Prostate gland (tissue), 2 donors: ENCODE data around the gene SNAPC4. TPM values are rescaled to one million over a fixed set of nuclear protein-coding genes. Genes with fewer than 3 reads are reported as not detected.

ENCODE experiments used
- DNase-seq: peaks from one replicate; pipeline ENCODE4 v3.0.0-alpha.2; 2019; ENCODE audit warnings: low spot score
- H3K27ac ChIP-seq, 2 donors: fragments of 200-600 bp; sonication (generic); 2 replicates each; pipeline ENCODE4 v1.5.1; 2017 to 2019
- H3K27me3 ChIP-seq: fragments of 200-600 bp; sonication (generic); replicated peaks from 2 replicates; pipeline ENCODE4 v1.5.1; 2019; ENCODE audit not compliant: insufficient read depth
- H3K36me3 ChIP-seq, 2 donors: fragments of 200-600 bp; sonication (generic); 1 replicate in 1 of 2; 2 replicates in 1 of 2; pipeline versions ENCODE4 v1.5.1 to v1.8.1; 2017 to 2019
- H3K4me1 ChIP-seq: fragments of 200-600 bp; sonication (generic); replicated peaks from 2 replicates; pipeline ENCODE4 v1.5.1; 2019
- H3K4me3 ChIP-seq, 2 donors: fragments of 200-600 bp; sonication (generic); 2 replicates each; pipeline ENCODE4 v1.5.1; 2017 to 2019
- H3K9me3 ChIP-seq: fragments of 200-600 bp; sonication (generic); 2 replicates; pipeline ENCODE4 v1.5.1; 2017
- CTCF ChIP-seq, 4 experiments: fragments of 200-600 bp in 2 of 4; fragments of 450-650 bp in 2 of 4; sonication (generic) in 2 of 4; IDR thresholded peaks; 1 replicate in 3 of 4; 2 replicates in 1 of 4; pipeline ENCODE4 v1.5.1; 2016 to 2019; ENCODE audit warnings: antibody characterized with exemption in 4 of 4, mild to moderate bottlenecking in 2 of 4, moderate library complexity in 2 of 4
- POLR2A ChIP-seq: fragments of 450-650 bp; IDR thresholded peaks from one replicate; pipeline ENCODE4 v1.6.1; 2016; ENCODE audit warnings: antibody characterized with exemption, mild to moderate bottlenecking
- POLR2AphosphoS5 ChIP-seq: sonication (generic); formaldehyde crosslinking; IDR thresholded peaks from one replicate; pipeline ENCODE4 v1.6.1; 2017; ENCODE audit warnings: antibody characterized with exemption
- WGBS: methylation state at CpG from one replicate; pipeline ENCODE4 v1.1.5; 2018; 5-methylcytosine and 5-hydroxymethylcytosine counted together
- intact Hi-C: fragments of 100-400 bp; cut with DNase I; formaldehyde crosslinking; loops from one replicate; pipeline ENCODE4 v1.14.2; 2022
- total RNA-seq, 2 donors: library from RNA; depleted of rRNA; stranded (reverse); fragments of >200 nt; gene quantifications; one replicate each; pipeline ENCODE4 v1.1.0, GENCODE V29; 2016

Gene SNAPC4
- total RNA-seq, 2 donors from 2014 or later = 8.6 to 22.2 TPM

GRCh38 chr9:136367296-136368145 lies 32.4 kb downstream of the SNAPC4 start:
- no peak overlapping the region for H3K4me3 ChIP-seq
- TF ChIP-seq POLR2AphosphoS5 (no peak), CTCF (IDR thresholded peaks at IDR 0.05) (no peak), POLR2A (no peak)
- H3K36me3 ChIP-seq = no peaks in the 10 kb centered on the region
- DNase-seq = no peak
- intact Hi-C loops = no loop called here
- WGBS = 82% methylated on average over 40 of the region's 45 CpGs
- no peaks in the 10 kb centered on the region for H3K4me1 ChIP-seq
- no peak overlapping the region for H3K27ac ChIP-seq
- no peaks in the 10 kb centered on the region for H3K27me3 ChIP-seq
- H3K9me3 ChIP-seq = no peaks in the 10 kb centered on the region

GRCh38 chr9:136366826-136367225 lies 33.1 kb downstream of the SNAPC4 start:
- no peaks in the 10 kb centered on the region for H3K4me1 ChIP-seq
- H3K4me3 ChIP-seq = no peak overlapping the region
- no peak overlapping the region for H3K27ac ChIP-seq
- DNase-seq = no peak
- intact Hi-C loops = no loop called here
- 95% methylated on average over 6 of the region's 9 CpGs for WGBS
- TF ChIP-seq CTCF (IDR thresholded peaks at IDR 0.05) (no peak), POLR2AphosphoS5 (no peak), POLR2A (no peak)
- H3K9me3 ChIP-seq = no peaks in the 10 kb centered on the region
- no peaks in the 10 kb centered on the region for H3K27me3 ChIP-seq
- no peaks in the 10 kb centered on the region for H3K36me3 ChIP-seq

- Histone ChIP-seq H3K4me1 (no peaks in the 10 kb centered on the region), H3K9me3 (no peaks in the 10 kb centered on the region), H3K27ac (no peak overlapping the region), H3K27me3 (no peaks in the 10 kb centered on the region), H3K4me3 (no peak overlapping the region), H3K36me3 (no peaks in the 10 kb centered on the region)
- no peak for DNase-seq
- 80% methylated on average over 9 of the region's 9 CpGs for WGBS
- TF ChIP-seq POLR2A (no peak), CTCF (IDR thresholded peaks at IDR 0.05) (no peak), POLR2AphosphoS5 (no peak)
- intact Hi-C loops = no loop called here
Observed at GRCh38 chr9:136365775-136366222, 34.2 kb downstream of the SNAPC4 start.

GRCh38 chr9:136364942-136365774 lies 34.8 kb downstream of the SNAPC4 start:
- Histone ChIP-seq H3K4me3 (no peak overlapping the region), H3K36me3 (no peaks in the 10 kb centered on the region), H3K9me3 (no peaks in the 10 kb centered on the region), H3K27me3 (no peaks in the 10 kb centered on the region), H3K27ac (no peak overlapping the region), H3K4me1 (no peaks in the 10 kb centered on the region)
- TF ChIP-seq POLR2AphosphoS5 (no peak), POLR2A (no peak), CTCF (IDR thresholded peaks at IDR 0.05) (no peak)
- WGBS = 74% methylated on average over 31 of the region's 31 CpGs
- intact Hi-C loops = no loop called here
- no peak for DNase-seq
